Kidney tubule cell (primary cell): ENCODE data around the gene DDX20.
"Not testable (repeated sequence)": the region's sequence is repeated elsewhere in the genome, so short reads cannot be mapped to it uniquely, and the experiment has no call there.

ENCODE experiments used
- DNase-seq: peaks from one replicate; pipeline ENCODE4 v3.0.0-alpha.2; 2018; ENCODE audit warnings: low spot score

Gene DDX20

DNA sequence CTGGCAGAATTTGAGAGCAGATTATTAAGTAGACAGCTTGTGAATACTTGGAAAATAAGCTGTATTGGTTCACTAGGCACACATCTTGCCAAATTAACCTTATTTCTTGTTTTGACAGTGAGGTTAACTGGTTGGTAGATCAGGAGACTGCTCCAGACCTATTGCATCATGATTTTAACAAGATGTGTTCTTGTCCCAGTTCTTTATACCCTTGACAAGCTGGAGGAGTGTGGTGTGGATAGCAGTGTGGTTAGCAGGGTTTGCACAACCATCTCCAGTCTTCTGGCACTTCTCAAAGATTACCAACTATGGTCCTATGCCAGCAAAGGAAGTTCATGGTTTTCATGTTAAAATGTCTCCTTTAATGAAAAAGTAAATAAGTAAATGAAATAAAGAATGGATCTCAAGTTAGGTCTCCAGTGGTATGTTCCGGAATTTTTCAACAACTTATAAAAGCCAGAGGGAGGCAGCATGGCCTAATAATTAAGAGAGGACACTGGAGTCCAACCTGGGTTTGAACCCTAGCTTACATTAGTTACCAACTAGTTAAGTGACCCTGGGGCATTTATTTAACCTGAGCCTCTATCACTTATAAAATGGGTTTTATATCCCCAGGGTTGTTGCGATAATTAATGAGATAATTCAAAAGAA is 34.1 kb downstream of the DDX20 start:
- no peak for DNase-seq

DNA sequence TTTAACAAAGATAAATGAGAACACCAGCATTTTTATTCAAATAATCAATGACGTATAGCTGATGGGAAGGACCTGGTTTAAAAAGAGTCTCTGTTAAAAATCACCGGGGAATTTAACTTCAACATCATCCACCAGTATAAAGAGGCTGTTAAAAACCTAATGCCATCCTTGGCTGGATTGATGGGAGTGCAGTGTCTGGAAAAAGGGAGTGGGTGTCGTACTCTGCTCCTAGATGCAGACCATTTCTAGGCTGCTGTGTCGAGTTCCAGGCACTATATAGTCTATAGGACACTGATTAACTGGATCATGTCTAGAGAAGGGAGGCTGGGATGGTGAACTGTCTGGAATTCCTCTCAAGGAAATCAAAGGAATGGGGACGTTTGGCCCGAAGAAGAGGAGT is 36.1 kb downstream of the DDX20 start:
- DNase-seq = no peak

DNA sequence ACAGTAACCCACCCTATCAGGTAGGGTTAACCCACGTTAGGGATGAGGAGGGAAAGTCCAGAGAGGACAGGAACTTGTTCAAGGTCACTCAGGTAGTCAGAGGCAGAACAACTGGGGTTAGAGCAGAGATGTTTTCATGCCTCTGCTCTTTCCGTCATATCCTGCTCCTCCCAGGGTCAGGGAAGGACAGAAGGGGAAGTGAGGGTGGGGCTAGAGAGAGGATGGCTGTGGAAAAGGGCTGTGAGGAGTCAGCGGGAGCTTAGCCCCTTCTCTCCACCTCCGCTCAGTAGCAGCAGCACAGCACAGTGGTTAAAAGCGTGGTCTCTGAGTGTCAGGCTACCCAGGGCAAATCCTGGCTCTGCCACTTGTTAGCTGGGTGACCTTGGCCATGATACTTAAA is 36.5 kb downstream of the DDX20 start:
- no peak for DNase-seq

- DNase-seq = no peak
These were observed 38.2 kb downstream of the DDX20 start for GRCh38 chr1:111793923-111794322.

DNA sequence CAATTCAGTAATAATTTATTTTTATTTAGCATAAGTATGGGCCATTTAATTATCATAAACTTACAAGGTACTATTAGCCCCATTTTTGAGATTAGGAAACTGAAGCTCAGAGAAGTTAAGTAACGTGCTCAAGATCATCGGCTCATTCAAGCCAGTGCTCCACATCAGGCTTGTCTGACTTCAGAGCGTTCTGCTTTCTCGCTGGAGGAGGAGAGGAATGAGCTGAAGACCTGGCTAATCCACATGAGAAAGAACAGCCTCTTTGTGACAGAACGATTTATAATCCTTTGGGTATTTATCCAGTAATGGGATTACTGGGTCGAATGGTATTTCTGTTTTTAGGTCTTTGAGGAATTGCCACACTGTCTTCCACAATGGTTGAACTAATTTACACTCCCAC is 39.7 kb downstream of the DDX20 start:
- no peak for DNase-seq

DNA sequence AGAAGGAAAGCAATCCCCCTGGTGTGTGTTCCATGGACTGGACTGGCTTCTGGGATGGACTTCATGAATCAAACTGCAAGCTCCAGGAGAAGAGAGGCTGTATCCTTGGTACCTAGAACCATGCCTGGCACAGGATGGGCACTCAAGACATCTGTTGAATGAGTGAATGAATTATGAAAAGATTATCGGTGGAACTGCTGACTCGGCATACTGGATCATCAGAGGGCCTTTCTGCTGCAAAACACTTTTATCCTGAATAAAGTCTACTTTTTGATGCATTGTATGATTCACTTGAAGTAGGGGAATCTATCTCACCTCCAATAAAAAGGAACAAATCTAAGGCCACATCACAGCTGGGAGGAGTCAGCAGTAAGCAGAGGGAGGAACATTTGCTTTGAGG is 42.9 kb downstream of the DDX20 start:
- DNase-seq = no peak

DNA sequence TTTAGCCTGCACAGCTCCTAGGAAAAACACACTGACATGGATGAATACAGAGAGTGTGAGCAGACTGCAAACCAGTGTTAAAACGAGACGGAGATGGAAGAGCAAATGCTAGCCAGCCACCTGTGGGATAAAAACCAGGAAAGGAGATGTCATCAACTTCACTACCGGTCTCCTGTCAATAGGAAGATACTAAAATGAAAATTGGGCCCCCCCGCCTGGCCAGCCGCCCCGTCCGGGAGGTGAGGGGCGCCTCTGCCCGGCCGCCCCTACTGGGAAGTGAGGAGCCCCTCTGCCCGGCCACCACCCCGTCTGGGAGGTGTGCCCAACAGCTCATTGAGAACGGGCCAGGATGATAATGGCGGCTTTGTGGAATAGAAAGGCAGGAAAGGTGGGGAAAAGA is 44.0 kb downstream of the DDX20 start:
- not testable (repeated sequence) for DNase-seq

DNA sequence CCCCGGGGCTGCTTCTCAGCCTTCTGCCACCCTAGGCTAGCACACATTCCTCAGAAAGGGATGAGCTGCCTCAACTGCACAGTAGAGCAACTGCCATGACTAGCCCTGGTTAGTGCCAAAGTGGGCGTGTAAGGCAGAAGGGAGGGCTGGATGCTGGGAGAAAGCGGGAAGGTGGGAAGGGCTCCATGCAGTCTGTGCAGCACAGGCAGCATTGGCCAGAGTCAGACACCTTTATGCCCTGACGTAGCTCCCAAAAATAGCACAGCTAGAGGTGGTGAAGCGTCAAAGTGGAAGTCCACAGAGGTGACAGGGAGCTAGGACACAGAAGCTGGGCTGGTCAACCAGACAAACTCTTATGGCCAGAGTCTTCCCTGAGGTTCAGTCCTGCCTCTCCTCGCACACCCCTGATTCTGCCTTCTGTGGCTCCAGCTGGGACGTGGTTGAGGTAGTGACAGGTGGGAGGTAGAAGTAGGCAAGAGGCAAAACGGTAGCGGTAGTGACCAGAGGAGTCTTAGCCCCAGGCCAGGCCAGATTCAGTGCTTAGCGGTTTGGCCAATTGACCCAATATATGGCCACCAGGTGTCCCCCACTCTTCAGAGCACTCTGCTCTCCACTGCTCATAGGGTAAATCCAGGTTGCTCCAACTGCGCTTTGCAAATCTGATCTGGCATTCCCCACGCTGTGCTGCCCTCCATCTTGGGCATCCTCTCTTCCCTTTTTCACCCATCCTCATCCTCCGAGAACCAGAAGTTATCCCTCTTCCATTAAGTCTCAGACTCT is 45.6 kb downstream of the DDX20 start:
- DNase-seq = no peak

GRCh38 chr1:111802110-111802509 is 46.4 kb downstream of the DDX20 start:
- DNase-seq = no peak

DNA sequence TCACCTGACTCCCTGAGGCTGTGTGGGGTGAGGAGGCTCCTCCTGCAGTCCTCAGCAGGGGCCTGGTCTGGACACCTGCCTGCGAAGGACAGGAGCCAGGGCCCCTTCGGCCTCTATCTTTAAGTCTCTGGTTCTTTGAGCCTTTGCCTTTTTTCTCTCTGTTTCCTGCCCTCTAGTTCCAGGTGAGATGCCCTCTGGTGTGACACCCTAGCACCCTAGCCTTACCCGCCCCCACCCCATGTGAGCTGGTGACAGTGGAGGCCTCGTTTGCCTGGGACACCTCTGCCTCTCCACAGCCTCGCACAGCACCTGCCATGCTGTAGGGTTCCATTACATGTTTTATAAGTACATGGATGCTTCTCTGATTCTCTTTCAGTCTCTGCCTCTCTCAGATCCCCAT is 47.3 kb downstream of the DDX20 start:
- DNase-seq = no peak

DNA sequence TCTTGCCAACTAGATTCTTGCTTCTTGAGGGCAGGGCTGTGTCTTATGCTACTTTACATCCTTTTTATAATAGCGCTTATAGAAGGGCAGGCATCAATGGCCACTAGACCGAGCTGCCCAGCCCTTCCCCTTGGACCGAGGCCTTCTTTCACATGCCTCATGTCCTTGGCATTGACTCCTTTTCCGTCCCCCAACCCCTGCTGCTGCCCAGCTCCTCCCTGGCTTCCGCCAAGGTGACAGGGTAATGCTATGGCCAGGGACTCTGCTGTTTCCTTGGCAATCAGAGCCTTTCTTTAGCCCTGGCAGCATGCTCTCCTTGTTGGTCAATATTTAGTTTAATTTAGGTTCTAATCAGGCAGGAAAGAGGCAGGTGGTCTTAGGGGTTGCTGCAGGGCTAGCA is 48.2 kb downstream of the DDX20 start:
- no peak for DNase-seq

DNA sequence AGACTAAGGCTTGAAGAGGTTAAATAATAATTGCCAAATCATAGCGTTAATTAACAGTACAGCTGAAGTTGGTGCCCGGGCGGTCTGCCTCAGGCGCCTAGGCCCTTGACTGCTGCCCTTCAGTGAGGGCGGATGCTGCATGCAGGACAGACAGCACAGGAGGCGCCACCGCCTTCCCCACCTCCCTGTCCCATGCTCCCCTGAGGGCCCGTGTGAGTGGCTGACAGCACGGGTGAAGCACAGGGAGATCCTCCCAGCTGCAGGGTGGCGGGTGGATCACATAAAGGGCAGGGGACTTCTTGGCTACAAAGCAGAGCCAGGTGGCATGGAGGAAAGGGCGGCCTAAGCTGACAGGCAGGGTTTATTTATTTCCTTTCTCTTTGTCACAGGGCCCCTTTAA is 49.1 kb downstream of the DDX20 start:
- DNase-seq = no peak

DNA sequence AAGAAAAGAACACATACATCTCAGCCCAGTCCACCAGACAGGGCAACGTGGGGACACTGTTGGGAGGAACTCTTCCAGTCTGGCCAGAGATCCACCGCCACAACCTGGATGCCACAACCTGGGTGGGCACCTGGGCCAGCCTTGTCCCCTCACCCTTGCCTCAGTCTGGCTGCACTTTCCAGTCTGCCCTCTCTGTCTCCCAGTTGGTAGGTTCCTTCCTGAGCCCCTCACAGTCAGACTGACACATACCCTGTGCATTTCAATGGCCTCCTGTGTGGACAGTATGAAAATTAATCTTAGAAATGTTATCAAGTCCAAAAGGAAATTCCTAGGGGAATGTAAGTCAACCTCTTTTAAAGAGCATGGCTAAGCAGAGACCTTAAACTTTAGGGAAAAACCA is 49.5 kb downstream of the DDX20 start:
- DNase-seq = no peak

GRCh38 chr1:111811891-111812290 is 56.2 kb downstream of the DDX20 start:
- DNase-seq = no peak

DNA sequence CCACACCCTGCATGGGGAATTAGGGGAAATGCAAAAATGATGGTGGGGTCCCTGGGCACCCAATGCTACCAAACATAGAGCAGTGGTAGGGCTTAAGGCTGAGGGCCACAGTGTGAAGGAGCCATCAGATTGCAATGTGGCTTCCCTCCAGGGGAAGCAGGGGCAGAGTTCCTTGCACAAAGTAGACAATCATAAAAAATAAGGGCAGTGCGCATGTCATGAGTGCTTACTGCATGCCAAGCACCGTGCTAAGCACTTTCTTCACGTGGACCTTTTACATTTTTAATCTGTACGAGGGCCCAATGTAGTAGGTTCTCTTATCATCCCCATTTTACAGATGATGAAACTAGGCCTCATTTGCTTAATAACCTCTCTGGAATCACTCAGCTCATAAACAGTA is 56.6 kb downstream of the DDX20 start:
- no peak for DNase-seq

DNA sequence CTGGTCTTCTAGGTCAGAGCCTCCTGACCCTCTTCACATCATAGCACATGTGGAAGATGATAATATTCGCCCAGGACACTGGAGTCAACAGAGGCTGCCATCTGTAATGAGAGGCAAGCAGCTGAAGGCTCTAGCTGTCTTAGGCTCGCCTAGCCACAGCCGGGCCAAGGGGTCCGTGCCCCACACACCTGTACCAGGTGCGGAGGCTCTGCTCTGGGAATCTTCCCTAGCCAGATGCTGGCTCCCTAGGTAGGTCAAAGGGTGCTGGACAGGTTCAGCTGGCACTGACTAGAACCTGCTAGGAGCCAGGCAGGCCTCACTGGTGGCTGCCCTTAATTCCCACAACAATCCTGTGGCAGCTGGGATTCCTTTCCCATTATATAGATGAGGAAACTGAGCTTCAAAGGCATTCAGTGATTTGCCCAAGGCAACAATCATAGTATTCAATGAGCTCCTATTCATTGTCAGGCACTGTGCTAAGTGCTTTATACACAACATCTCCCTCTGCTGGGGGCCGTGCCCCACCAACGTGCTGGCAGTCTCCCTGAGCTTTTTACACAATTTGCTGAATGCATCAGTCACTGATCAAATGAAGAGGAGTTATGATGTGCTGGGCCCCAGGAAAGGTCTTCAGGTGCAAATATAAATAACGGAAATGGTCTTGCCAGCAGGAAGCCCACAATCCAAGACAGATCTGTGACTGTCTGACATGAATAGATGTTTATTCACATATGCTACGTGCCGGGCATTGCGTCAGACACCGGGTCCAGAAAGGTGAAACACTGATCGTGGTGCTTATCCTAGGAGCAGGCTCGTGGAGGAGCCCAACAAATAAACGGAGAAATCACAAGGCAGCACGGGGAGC is 58.0 kb downstream of the DDX20 start:
- DNase-seq = no peak

GRCh38 chr1:111814305-111814628 is 58.6 kb downstream of the DDX20 start:
- DNase-seq = no peak

GRCh38 chr1:111814642-111815041 is 58.9 kb downstream of the DDX20 start:
- DNase-seq = no peak
